Activated CD4-positive, alpha-beta T cell treated with anti-CD3 and anti-CD28 coated beads for 4 hours (primary cell): Measurements from ENCODE around the gene TNFRSF25.
A peak's percentile ranks its signal among the peaks of the same experiment; 100 is the strongest.

ENCODE experiments used
- DNase-seq, 2 donors: peaks; one replicate each; pipeline ENCODE4 v3.0.0-alpha.2; 2020

Gene TNFRSF25

GRCh38 chr1:6414443-6414844 is 51.5 kb downstream of the TNFRSF25 start:
- DNase-seq = peak; percentile 38 to 44

DNA sequence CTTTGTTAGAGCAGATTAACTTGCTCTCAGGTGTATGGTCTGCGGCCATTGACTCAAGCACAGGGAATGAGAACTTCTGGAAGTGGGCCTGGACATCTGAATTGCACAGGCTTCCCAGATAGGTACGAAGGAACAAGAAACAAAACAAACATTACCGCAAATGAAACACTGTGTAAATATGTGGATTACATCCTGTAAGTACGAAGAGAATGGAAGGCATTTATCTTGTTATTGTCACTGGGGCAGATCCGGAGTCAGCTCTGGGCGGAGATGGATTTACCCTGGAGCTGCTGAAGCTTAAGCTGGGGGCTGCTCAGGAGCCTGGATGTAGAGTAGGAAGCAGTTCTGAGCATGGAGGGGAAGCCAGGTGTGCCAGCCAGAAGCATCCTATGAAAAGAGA is 53.1 kb downstream of the TNFRSF25 start:
- DNase-seq = no peak
